HEK293 (cell line): ENCODE data around the gene RAB11FIP5.

ENCODE experiments used
- CTCF ChIA-PET: fragments of 350-600 bp; formaldehyde crosslinking; extraction: SDS; loops from one replicate; lab custom pipeline; 2021; ENCODE audit warnings: antibody characterized with exemption; lab: Yijun Ruan, JAX
- POLR2A ChIA-PET: fragments of 300-600 bp; formaldehyde crosslinking; extraction: SDS; loops from one replicate; lab custom pipeline; 2020; ENCODE audit warnings: antibody characterized with exemption, inconsistent platforms; lab: Yijun Ruan, JAX
- H3K27ac ChIP-seq: fragments of 200-500 bp; sonication (Bioruptor generic); 2 replicates; pipeline ENCODE4 v1.5.1; 2014; ENCODE audit warnings: low read depth, low read length, control low read depth, inconsistent platforms; ENCODE audit errors: extremely low read depth
- H3K36me3 ChIP-seq, 2 experiments: fragments of 200-500 bp in 1 of 2; sonication (Bioruptor generic) in 1 of 2; 1 replicate in 1 of 2; 2 replicates in 1 of 2; pipeline ENCODE4 v1.5.1; 2014 to 2017; ENCODE audit warnings: inconsistent platforms in 2 of 2, low read length in 2 of 2; ENCODE audit not compliant: control insufficient read depth in 2 of 2, insufficient read depth in 1 of 2
- H3K4me1 ChIP-seq: fragments of 200-500 bp; sonication (Bioruptor generic); 2 replicates; pipeline ENCODE4 v1.5.1; 2014; ENCODE audit warnings: mild to moderate bottlenecking, low read length, inconsistent platforms; ENCODE audit not compliant: control insufficient read depth, insufficient read depth
- H3K4me3 ChIP-seq: 2 replicates; pipeline ENCODE4 v1.5.1; 2011; ENCODE audit warnings: low read depth, mild to moderate bottlenecking, control low read depth, low read length, moderate library complexity
- H3K9me3 ChIP-seq: fragments of 200-500 bp; sonication (Bioruptor generic); 2 replicates; pipeline ENCODE4 v1.5.1; 2014; ENCODE audit warnings: low read depth, low read length, inconsistent platforms; ENCODE audit not compliant: control insufficient read depth, insufficient read depth
- GLI4 ChIP-seq: fragments of 450-650 bp; formaldehyde crosslinking; IDR thresholded peaks from 2 replicates; pipeline ENCODE4 v1.5.1; 2016; ENCODE audit warnings: missing biosample characterization, missing genetic modification characterization
- KLF9 ChIP-seq: fragments of 450-650 bp; formaldehyde crosslinking; IDR thresholded peaks from 2 replicates; pipeline ENCODE4 v1.5.1; 2016; ENCODE audit warnings: missing biosample characterization, missing genetic modification characterization, low read depth
- ZBTB20 ChIP-seq: fragments of 450-650 bp; formaldehyde crosslinking; IDR thresholded peaks from 2 replicates; pipeline ENCODE4 v1.5.1; 2016; ENCODE audit warnings: missing biosample characterization, missing genetic modification characterization
- ZBTB7A ChIP-seq: fragments of 450-650 bp; formaldehyde crosslinking; IDR thresholded peaks from 2 replicates; pipeline ENCODE4 v1.5.1; 2016; ENCODE audit warnings: low read depth, missing biosample characterization, missing genetic modification characterization
- ZNF184 ChIP-seq: fragments of 450-650 bp; IDR thresholded peaks from 2 replicates; pipeline ENCODE4 v1.5.1; 2018; ENCODE audit warnings: missing biosample characterization, mild to moderate bottlenecking, missing genetic modification characterization
- ZNF221 ChIP-seq: fragments of 450-650 bp; formaldehyde crosslinking; IDR thresholded peaks from 2 replicates; pipeline ENCODE4 v1.5.1; 2017; ENCODE audit warnings: missing biosample characterization, missing genetic modification characterization, borderline replicate concordance
- ZNF248 ChIP-seq: fragments of 450-650 bp; formaldehyde crosslinking; IDR thresholded peaks from 2 replicates; pipeline ENCODE4 v1.5.1; 2017; ENCODE audit warnings: missing biosample characterization, missing genetic modification characterization
- ZNF366 ChIP-seq: fragments of 450-650 bp; formaldehyde crosslinking; conservative IDR thresholded peaks from 2 replicates; pipeline ENCODE4 v1.5.1; 2016; ENCODE audit warnings: missing biosample characterization, missing genetic modification characterization
- ZNF518A ChIP-seq: fragments of 450-650 bp; formaldehyde crosslinking; conservative IDR thresholded peaks from 2 replicates; pipeline ENCODE4 v1.5.1; 2016; ENCODE audit warnings: low read depth, missing biosample characterization, missing genetic modification characterization
- ZNF521 ChIP-seq: fragments of 450-650 bp; formaldehyde crosslinking; IDR thresholded peaks from 2 replicates; pipeline ENCODE4 v1.5.1; 2017; ENCODE audit warnings: missing biosample characterization, mild to moderate bottlenecking, missing genetic modification characterization
- ZNF560 ChIP-seq: fragments of 450-650 bp; formaldehyde crosslinking; IDR thresholded peaks from 2 replicates; pipeline ENCODE4 v1.5.1; 2017; ENCODE audit warnings: missing biosample characterization, missing genetic modification characterization, borderline replicate concordance
- ZNF623 ChIP-seq: fragments of 450-650 bp; formaldehyde crosslinking; IDR thresholded peaks from 2 replicates; pipeline ENCODE4 v1.5.1; 2016; ENCODE audit warnings: missing biosample characterization, missing genetic modification characterization
- ZNF629 ChIP-seq: fragments of 450-650 bp; formaldehyde crosslinking; IDR thresholded peaks from 2 replicates; pipeline ENCODE4 v1.5.1; 2017; ENCODE audit warnings: missing biosample characterization, missing genetic modification characterization
- ZNF664 ChIP-seq: fragments of 450-650 bp; formaldehyde crosslinking; IDR thresholded peaks from 2 replicates; pipeline ENCODE4 v1.5.1; 2016; ENCODE audit warnings: missing biosample characterization, missing genetic modification characterization
- ZSCAN30 ChIP-seq: fragments of 450-650 bp; IDR thresholded peaks from 2 replicates; pipeline ENCODE4 v1.5.1; 2018; ENCODE audit warnings: missing biosample characterization, mild to moderate bottlenecking, missing genetic modification characterization, moderate library complexity
- TF ChIP-seq, protein P1 (sequence below): fragments of 450-650 bp; formaldehyde crosslinking; IDR thresholded peaks from 2 replicates; pipeline ENCODE4 v1.5.1; 2017; ENCODE audit warnings: missing biosample characterization, missing genetic modification characterization
- TF ChIP-seq, protein P2 (sequence below): fragments of 450-650 bp; formaldehyde crosslinking; optimal IDR thresholded peaks from 2 replicates; pipeline ENCODE3; 2016; ENCODE audit warnings: missing biosample characterization, mild to moderate bottlenecking, missing genetic modification characterization

RAB11FIP5 gene

GRCh38 chr2:73130790-73131189 is 18.0 kb upstream of the RAB11FIP5 start:
- Histone ChIP-seq H3K36me3 (no peaks in the 10 kb centered on the region), H3K9me3 (no peaks in the 10 kb centered on the region), H3K27ac (no peak overlapping the region), H3K4me3 (no peak overlapping the region), H3K4me1 (no peaks in the 10 kb centered on the region)
- ChIA-PET CTCF (interaction anchor here (0.6 kb wide), 1 partner anchor 270 kb away, joined by 3 read pairs; no protein-coding TSS in a partner anchor), POLR2A (interaction anchor here (0.9 to 2.8 kb wide), 2 partner anchors 9 to 19 kb away, joined by 3 to 9 read pairs; no protein-coding TSS in a partner anchor)
- no peak for TF ChIP-seq ZNF518A (tag by site-specific recombination)
- TF ChIP-seq ZNF248: no peak
- no peak for TF ChIP-seq ZSCAN30 (tag by site-specific recombination)
- no peak for TF ChIP-seq ZNF184 (tag by site-specific recombination)
- TF ChIP-seq ZNF521 (tag by site-specific recombination): no peak
- TF ChIP-seq ZNF366: no peak
- TF ChIP-seq, protein P1, sequence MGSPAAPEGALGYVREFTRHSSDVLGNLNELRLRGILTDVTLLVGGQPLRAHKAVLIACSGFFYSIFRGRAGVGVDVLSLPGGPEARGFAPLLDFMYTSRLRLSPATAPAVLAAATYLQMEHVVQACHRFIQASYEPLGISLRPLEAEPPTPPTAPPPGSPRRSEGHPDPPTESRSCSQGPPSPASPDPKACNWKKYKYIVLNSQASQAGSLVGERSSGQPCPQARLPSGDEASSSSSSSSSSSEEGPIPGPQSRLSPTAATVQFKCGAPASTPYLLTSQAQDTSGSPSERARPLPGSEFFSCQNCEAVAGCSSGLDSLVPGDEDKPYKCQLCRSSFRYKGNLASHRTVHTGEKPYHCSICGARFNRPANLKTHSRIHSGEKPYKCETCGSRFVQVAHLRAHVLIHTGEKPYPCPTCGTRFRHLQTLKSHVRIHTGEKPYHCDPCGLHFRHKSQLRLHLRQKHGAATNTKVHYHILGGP (tag by site-specific recombination): no peak
- no peak for TF ChIP-seq KLF9 (tag by site-specific recombination)
- TF ChIP-seq GLI4 (tag by site-specific recombination): no peak
- TF ChIP-seq ZNF664 (tag by site-specific recombination): no peak
- no peak for TF ChIP-seq ZNF629 (tag by site-specific recombination)
- no peak for TF ChIP-seq ZBTB20 (tag by site-specific recombination)
- no peak for TF ChIP-seq ZBTB7A (tag by site-specific recombination)
- TF ChIP-seq ZNF560 (tag by site-specific recombination): no peak
- TF ChIP-seq, protein P2, sequence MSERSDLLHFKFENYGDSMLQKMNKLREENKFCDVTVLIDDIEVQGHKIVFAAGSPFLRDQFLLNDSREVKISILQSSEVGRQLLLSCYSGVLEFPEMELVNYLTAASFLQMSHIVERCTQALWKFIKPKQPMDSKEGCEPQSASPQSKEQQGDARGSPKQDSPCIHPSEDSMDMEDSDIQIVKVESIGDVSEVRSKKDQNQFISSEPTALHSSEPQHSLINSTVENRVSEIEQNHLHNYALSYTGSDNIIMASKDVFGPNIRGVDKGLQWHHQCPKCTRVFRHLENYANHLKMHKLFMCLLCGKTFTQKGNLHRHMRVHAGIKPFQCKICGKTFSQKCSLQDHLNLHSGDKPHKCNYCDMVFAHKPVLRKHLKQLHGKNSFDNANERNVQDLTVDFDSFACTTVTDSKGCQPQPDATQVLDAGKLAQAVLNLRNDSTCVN (tag by site-specific recombination): no peak

DNA sequence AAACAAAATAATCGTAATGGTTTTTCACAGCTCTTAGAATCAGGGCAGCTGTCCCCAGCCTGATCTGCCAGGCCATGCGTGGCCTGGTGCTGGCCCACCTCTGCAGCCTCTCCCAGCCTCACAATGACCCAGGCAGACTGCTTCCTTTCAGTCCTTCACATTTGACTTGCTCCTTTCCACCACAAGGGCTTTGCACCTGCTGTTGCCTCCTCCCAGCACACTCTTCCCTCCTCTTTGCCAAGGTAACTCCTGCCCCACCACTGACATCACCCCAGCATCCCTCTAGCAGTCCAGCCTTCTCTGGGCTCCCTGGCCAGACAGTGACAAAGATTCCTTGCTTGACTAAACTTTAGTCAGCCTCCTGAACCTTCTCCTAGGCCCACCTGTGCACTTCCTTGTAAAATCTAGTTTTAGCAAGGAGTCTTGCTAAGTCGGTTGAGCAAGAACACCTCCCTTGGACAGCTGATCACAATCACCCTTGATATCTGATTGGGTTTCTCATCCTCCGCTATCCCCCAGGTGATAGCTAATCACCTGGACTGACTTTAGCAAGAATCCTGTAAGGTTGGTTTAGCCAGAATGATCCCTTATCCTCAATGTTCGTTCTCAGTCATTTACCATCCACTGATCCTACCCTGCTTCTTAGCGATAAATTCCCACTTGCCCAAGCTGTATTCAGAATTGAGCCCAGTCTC is 16.2 kb upstream of the RAB11FIP5 start:
- H3K9me3 ChIP-seq: no peaks in the 10 kb centered on the region
- no peak overlapping the region for H3K4me3 ChIP-seq
- H3K4me1 ChIP-seq: no peaks in the 10 kb centered on the region
- TF ChIP-seq ZNF221: no peak
- 0 out of 2 replicates have a peak, but pooled peaks have one; percentile 12 for TF ChIP-seq ZNF623 (tag by site-specific recombination)
- no peak overlapping the region for H3K27ac ChIP-seq
- ChIA-PET POLR2A (interaction anchor here (2.8 kb wide), 1 partner anchor 17 kb away, joined by 9 read pairs; no protein-coding TSS in a partner anchor), CTCF (interaction anchor here (0.7 kb wide), 1 partner anchor 212 kb away, joined by 4 read pairs; no protein-coding TSS in a partner anchor)
- H3K36me3 ChIP-seq: no peaks in the 10 kb centered on the region
